ENCODE results near the gene NT5C3A.

- TF ChIP-seq MAX (IDR thresholded peaks at IDR 0.05) (no peak), TCF12 (IDR thresholded peaks at IDR 0.05; ENCODE audit: low read depth, low read length) (no peak), CTCF (IDR thresholded peaks at IDR 0.05; ENCODE audit: control extremely low read depth in 1 of 3, insufficient read depth in 1 of 3, low read depth in 1 of 3, low read length in 3 of 3) (no peak), EZH2 (IDR thresholded peaks at IDR 0.05; ENCODE audit: low read depth, low read length, severe bottlenecking) (no peak), YY1 (IDR thresholded peaks at IDR 0.05; ENCODE audit: low read depth, low read length) (no peak), GTF2F1 (IDR thresholded peaks at IDR 0.05; ENCODE audit: borderline replicate concordance, low read depth, low read length) (no peak), SRF (IDR thresholded peaks at IDR 0.05; ENCODE audit: low read depth, low read length) (no peak), NRF1 (IDR thresholded peaks at IDR 0.05; ENCODE audit: low read depth, low read length) (no peak), POLR2A (IDR thresholded peaks at IDR 0.05; ENCODE audit: control extremely low read depth in 1 of 2, low read depth in 2 of 2, low read length in 2 of 2) (no peak), EP300 (IDR thresholded peaks at IDR 0.05; ENCODE audit: borderline replicate concordance in 1 of 2, low read depth in 2 of 2, low read length in 2 of 2) (no peak), SIX5 (IDR thresholded peaks at IDR 0.05; ENCODE audit: low read depth, low read length) (no peak)
Observed at GRCh38 chr7:33054261-33054964, 8.2 kb downstream of the NT5C3A start.

Data from H1 (cell line).